ENCODE results near the gene ADGRV1.

Gene ADGRV1

DNA sequence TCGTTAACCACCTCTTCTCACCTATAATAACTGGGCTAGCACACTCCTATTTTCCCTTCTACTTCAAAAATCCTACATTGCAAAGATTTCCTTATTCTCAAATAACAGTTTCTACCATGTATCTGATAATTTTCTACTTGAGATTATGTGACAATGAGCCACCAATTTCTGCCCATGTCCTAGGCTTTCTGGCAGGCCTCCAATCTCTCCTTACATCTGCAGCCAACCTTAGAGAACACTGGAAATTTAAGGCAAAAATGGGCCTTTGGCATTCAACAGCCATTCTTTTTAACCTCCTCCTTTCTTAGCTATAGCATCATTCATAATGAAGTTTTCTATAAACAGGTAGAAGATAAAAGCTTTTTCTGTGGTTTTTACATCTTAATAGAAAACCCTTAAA, 599.4 kb downstream of the ADGRV1 start:
- DNase-seq (ENCODE audit: extremely low read depth, low read depth) = no peak
- TF ChIP-seq, protein P1, sequence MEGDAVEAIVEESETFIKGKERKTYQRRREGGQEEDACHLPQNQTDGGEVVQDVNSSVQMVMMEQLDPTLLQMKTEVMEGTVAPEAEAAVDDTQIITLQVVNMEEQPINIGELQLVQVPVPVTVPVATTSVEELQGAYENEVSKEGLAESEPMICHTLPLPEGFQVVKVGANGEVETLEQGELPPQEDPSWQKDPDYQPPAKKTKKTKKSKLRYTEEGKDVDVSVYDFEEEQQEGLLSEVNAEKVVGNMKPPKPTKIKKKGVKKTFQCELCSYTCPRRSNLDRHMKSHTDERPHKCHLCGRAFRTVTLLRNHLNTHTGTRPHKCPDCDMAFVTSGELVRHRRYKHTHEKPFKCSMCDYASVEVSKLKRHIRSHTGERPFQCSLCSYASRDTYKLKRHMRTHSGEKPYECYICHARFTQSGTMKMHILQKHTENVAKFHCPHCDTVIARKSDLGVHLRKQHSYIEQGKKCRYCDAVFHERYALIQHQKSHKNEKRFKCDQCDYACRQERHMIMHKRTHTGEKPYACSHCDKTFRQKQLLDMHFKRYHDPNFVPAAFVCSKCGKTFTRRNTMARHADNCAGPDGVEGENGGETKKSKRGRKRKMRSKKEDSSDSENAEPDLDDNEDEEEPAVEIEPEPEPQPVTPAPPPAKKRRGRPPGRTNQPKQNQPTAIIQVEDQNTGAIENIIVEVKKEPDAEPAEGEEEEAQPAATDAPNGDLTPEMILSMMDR (IDR thresholded peaks at IDR 0.05; ENCODE audit: low read depth, low read length) = no peak

DNA sequence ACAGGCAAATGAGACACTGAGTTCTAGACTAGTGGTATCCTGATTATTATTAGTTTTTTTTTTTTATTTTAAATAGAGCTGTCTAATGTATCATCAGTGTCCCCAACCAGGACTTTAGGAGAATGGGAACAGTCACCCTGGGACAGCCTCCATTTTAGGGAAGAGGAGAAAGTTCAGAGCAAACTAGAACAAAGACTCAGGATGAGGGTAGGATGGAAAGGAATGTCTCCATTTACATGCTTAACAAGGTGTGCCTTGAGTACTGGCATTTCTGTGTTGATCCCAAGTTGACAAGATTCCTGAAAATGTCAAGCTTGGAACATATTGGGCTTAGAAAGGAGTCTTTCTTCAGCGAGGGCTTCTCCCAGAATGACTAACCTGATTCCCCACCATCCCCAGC, 601.0 kb downstream of the ADGRV1 start:
- DNase-seq (ENCODE audit: extremely low read depth, low read depth) = no peak
- TF ChIP-seq, protein P1 (IDR thresholded peaks at IDR 0.05; ENCODE audit: low read depth, low read length) = no peak

DNA sequence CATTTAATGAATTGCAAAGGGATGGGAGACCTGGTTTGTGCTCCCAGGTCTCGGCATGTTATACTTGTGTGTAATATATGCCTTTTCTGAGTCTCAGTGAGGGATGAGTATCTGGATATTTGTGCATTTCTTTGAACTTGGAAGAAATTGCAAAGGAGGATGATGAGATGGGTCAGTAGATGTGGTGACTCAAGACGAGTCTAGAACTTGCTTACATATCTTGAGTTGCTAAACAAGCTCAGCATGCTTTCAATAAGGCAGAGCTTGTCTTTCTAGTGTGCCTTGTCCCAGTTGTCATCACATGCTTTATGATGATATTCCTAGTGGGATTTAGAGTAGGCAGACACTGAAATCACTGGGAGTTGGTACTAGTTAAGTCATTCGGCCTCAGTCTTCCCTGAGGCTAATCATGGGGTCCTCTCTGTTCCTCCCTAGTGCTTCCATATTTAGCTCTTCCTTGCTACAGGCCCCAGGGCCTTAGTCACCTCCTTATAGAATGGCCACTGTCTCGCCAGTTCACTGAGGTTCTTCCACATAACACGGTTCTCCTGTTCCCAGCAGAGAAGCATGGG, 602.2 kb downstream of the ADGRV1 start:
- no peak for DNase-seq (ENCODE audit: extremely low read depth, low read depth)
- TF ChIP-seq, protein P1 (IDR thresholded peaks at IDR 0.05; ENCODE audit: low read depth, low read length) = no peak

DNA sequence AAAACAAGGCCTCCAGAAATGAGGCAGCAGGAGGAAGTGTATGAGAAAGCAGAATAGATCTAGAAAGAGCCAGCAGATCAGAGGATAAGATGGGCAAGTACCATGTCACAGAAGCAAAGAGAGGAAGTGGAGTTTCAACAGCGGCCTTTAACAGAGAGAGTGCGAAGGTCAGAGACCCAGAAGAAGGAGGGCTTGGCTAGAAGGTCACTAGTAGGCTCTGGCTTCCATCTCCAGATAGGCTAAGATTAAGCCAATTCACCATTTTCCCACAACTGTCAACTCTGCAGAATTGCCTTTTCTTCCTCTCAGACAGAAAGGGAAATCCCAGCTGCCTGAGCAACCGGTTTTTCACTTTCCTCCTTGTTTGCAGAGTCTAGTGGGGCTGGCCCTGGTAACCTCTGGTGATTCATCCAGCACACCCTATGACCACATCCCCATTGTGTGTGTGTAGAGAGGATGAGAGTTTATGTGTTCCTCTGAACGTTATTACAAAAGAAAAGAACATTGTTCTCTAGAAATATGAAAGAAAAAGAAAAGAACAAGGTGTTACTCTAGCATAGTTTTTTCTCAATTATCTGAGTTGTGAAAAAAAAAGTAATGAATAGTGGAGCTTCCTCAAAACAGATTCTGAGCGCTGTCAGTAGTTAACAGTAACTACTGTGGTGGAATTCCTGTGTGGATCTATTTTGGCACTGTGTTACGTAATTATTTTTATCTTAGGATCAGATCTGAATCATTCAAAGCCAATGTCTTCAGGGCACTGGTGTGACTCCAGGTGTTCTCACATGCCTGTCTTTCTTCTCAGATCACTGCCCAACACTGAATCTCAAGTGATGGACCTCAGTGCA, 604.2 kb downstream of the ADGRV1 start:
- no peak for DNase-seq (ENCODE audit: extremely low read depth, low read depth)
- TF ChIP-seq, protein P1 (IDR thresholded peaks at IDR 0.05; ENCODE audit: low read depth, low read length) = no peak

DNA sequence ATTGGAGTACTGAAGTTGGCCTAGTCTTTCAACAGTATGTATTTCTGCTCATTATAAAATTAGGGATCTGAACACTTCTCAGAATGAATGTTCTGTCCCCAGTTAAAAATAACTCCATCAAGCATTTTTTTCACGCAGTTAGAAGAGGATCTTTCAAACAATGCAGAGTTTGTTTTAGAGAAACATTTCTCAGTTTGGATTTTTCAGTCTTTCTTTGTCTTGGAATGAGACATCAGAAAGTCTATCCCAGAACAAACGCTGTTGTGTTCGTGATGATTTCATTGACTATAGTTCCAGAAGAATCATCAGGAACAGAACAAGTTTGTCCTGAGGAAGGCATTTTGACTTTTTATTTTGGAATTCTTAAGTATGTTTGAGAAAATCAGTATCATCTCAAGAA, 605.8 kb downstream of the ADGRV1 start:
- TF ChIP-seq, protein P1 (IDR thresholded peaks at IDR 0.05; ENCODE audit: low read depth, low read length) = no peak
- no peak for DNase-seq (ENCODE audit: extremely low read depth, low read depth)

DNA sequence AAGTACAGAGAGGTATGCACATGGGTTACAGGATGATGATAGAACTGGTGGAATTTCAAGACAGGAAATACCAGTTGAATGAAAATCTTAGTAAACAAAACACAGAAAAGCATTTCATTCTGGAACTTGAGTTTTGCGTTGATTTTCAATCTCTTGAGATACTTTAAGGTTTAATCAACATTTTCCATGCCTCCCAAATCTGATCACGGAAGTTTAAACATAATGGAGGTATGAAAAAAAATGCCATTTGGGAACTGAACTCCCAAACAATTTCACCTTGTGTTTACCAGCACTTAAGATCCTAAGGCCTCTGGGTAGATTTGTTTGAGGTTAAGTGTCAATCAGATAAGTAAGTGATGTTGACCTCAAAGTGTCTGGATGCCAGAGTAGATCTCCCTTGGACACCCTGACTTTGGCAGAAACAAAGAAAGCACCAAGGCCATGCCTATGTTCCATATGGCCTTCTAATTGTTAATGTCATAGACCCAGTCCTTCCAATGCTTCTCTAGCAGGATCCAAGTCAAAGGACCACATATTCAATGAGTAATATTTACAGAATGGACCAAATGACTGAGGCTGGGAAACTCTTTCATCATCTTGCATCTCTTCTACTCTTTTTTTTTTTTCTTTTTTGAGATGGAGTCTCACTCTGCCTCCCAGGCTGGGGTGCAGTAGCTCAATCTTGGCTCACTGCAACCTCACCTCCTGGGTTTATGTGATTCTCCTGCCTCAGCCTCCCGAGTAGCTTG, 607.6 kb downstream of the ADGRV1 start:
- no peak for DNase-seq (ENCODE audit: extremely low read depth, low read depth)
- TF ChIP-seq, protein P1 (IDR thresholded peaks at IDR 0.05; ENCODE audit: low read depth, low read length) = no peak

DNA sequence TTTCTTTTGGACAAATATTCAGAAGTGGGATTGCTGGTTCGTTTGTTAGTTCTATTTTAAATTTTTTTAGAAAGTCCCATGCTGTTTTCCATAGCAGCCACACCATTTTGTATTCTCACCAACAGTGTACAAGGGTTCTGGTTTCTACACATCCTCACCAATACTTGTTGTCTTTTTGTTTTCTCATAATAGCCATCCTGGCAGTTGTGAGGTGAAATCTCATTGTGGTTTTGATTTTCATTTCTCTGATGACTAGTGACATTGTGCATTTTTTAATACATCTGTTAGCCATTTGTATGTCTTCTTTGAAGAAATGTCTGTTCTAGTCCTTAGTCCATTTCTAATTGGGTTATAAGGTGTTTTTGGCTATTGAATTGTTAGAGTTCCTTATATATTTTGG, 610.3 kb downstream of the ADGRV1 start:
- TF ChIP-seq, protein P1 (IDR thresholded peaks at IDR 0.05; ENCODE audit: low read depth, low read length) = no peak
- no peak for DNase-seq (ENCODE audit: extremely low read depth, low read depth)

All from AG09319 (cell line).